IMR-90 (cell line): ENCODE data around the gene BTBD9. TPM values are rescaled to one million over a fixed set of nuclear protein-coding genes. Genes with fewer than 3 reads are reported as not detected.

Source experiments
- ATAC-seq: fragments of 200-7000 bp; cut with Tn5 transposase; 2 replicates; pipeline ENCODE4 v1.9.1; 2020; ENCODE audit warnings: low read depth, mild to moderate bottlenecking, moderate library complexity
- BruUV-seq: library from RNA; stranded (reverse); fragments of 400-500 nt; replicated peaks from 2 replicates; lab custom pipeline; 2021; lab: Mats Ljungman, UMichigan
- CTCF ChIA-PET: fragments of 300-600 bp; formaldehyde crosslinking; extraction: SDS; loops from one replicate; lab custom pipeline; 2021; ENCODE audit warnings: antibody characterized with exemption; lab: Yijun Ruan, JAX
- POLR2A ChIA-PET: fragments of 300-600 bp; sonication (Branson Sonifier 250); formaldehyde crosslinking; loops from one replicate; lab custom pipeline; 2022; ENCODE audit warnings: antibody characterized with exemption; ENCODE audit not compliant: unreplicated experiment; lab: Charles Lee
- DNase-seq: peaks from one replicate; pipeline ENCODE4 v3.0.0; 2013
- H2AFZ ChIP-seq: replicated peaks from 2 replicates; pipeline ENCODE3; 2013; ENCODE audit warnings: low read length, mild to moderate bottlenecking; ENCODE audit not compliant: poor library complexity
- H2AK5ac ChIP-seq: 2 replicates; pipeline ENCODE4 v1.6.1; 2013; ENCODE audit warnings: low read depth, low read length, inconsistent platforms
- H2AK9ac ChIP-seq: replicated peaks from 2 replicates; pipeline ENCODE3; 2013; ENCODE audit warnings: mild to moderate bottlenecking, low read depth, low read length, moderate library complexity; ENCODE audit not compliant: poor library complexity
- H2BK120ac ChIP-seq: 2 replicates; pipeline ENCODE4 v1.6.1; 2013; ENCODE audit warnings: low read depth, low read length, inconsistent platforms
- H2BK15ac ChIP-seq: 3 replicates; pipeline ENCODE4 v1.6.1; 2013; ENCODE audit warnings: low read depth, low read length, inconsistent platforms
- H2BK20ac ChIP-seq: 2 replicates; pipeline ENCODE4 v1.6.1; 2013; ENCODE audit warnings: low read depth, mild to moderate bottlenecking, inconsistent platforms, low read length, moderate library complexity
- H2BK5ac ChIP-seq: 2 replicates; pipeline ENCODE4 v1.6.1; 2013; ENCODE audit warnings: mild to moderate bottlenecking, low read depth, low read length, inconsistent platforms; ENCODE audit not compliant: poor library complexity, severe bottlenecking
- H3K14ac ChIP-seq: replicated peaks from 2 replicates; pipeline ENCODE4 v1.6.1; 2013; ENCODE audit warnings: low read depth, low read length, inconsistent platforms
- H3K18ac ChIP-seq: 2 replicates; pipeline ENCODE4 v1.6.1; 2013; ENCODE audit warnings: low read depth, low read length, control low read depth
- H3K23ac ChIP-seq: 2 replicates; pipeline ENCODE4 v1.6.1; 2013; ENCODE audit warnings: low read depth, low read length, inconsistent platforms
- H3K27ac ChIP-seq: 2 replicates; pipeline ENCODE4 v1.5.1; 2013; ENCODE audit warnings: mild to moderate bottlenecking, control low read depth, low read length; ENCODE audit not compliant: insufficient read depth
- H3K27me3 ChIP-seq: 2 replicates; pipeline ENCODE4 v1.6.1; 2013; ENCODE audit warnings: low read length; ENCODE audit not compliant: control insufficient read depth, insufficient read depth
- H3K36me3 ChIP-seq: 2 replicates; pipeline ENCODE4 v1.6.1; 2013; ENCODE audit warnings: low read length, mixed read lengths; ENCODE audit not compliant: control insufficient read depth, insufficient read depth
- H3K4ac ChIP-seq: 2 replicates; pipeline ENCODE4 v1.6.1; 2013; ENCODE audit warnings: low read depth, low read length, inconsistent platforms
- H3K4me1 ChIP-seq: 2 replicates; pipeline ENCODE4 v1.6.1; 2013; ENCODE audit warnings: low read length, mixed read lengths; ENCODE audit not compliant: control insufficient read depth, insufficient read depth
- H3K4me2 ChIP-seq: 2 replicates; pipeline ENCODE4 v1.6.1; 2013; ENCODE audit warnings: low read depth, mild to moderate bottlenecking, control low read depth, low read length, moderate library complexity
- H3K4me3 ChIP-seq: 2 replicates; pipeline ENCODE4 v1.5.1; 2013; ENCODE audit warnings: low read depth, mild to moderate bottlenecking, control low read depth, low read length, moderate library complexity; ENCODE audit not compliant: insufficient read depth
- H3K56ac ChIP-seq: 2 replicates; pipeline ENCODE4 v1.6.1; 2013; ENCODE audit warnings: low read length, inconsistent platforms; ENCODE audit not compliant: insufficient read depth; ENCODE audit errors: extremely low read depth
- H3K79me1 ChIP-seq, 2 experiments: 2 replicates each; pipeline ENCODE4 v1.6.1; 2013; ENCODE audit warnings: low read length in 2 of 2, inconsistent platforms in 1 of 2, low read depth in 1 of 2
- H3K9ac ChIP-seq: 2 replicates; pipeline ENCODE4 v1.6.1; 2013; ENCODE audit warnings: low read depth, low read length, control low read depth
- H3K9me1 ChIP-seq: 2 replicates; pipeline ENCODE4 v1.6.1; 2013; ENCODE audit warnings: low read length, inconsistent platforms; ENCODE audit not compliant: insufficient read depth
- H3K9me3 ChIP-seq: 2 replicates; pipeline ENCODE4 v1.6.1; 2013; ENCODE audit warnings: low read length; ENCODE audit not compliant: control insufficient read depth, insufficient read depth
- H4K20me1 ChIP-seq: 2 replicates; pipeline ENCODE4 v1.6.1; 2013; ENCODE audit warnings: low read length, inconsistent platforms; ENCODE audit not compliant: insufficient read depth
- H4K5ac ChIP-seq: 2 replicates; pipeline ENCODE4 v1.6.1; 2013; ENCODE audit warnings: mild to moderate bottlenecking, low read depth, low read length, control low read depth
- H4K8ac ChIP-seq, 2 experiments: 2 replicates each; pipeline ENCODE4 v1.6.1; 2013; ENCODE audit warnings: low read depth in 2 of 2, low read length in 2 of 2, control low read depth in 1 of 2, inconsistent platforms in 1 of 2
- H4K91ac ChIP-seq: 2 replicates; pipeline ENCODE4 v1.6.1; 2013; ENCODE audit warnings: low read depth, low read length, inconsistent platforms; ENCODE audit not compliant: insufficient read depth
- BHLHE40 ChIP-seq: fragments of 150-350 bp; IDR thresholded peaks from 2 replicates; pipeline ENCODE4 v1.6.1; 2016; ENCODE audit warnings: mild to moderate bottlenecking, low read depth, low read length
- CEBPB ChIP-seq: IDR thresholded peaks from 2 replicates; pipeline ENCODE4 v1.6.1; 2012; ENCODE audit warnings: low read depth, low read length, improper control_type of control experiment
- CHD1 ChIP-seq: IDR thresholded peaks from 2 replicates; pipeline ENCODE4 v1.6.1; 2012; ENCODE audit warnings: low read depth, low read length, improper control_type of control experiment
- FOS ChIP-seq: fragments of 150-350 bp; IDR thresholded peaks from 2 replicates; pipeline ENCODE4 v1.6.1; 2016; ENCODE audit warnings: low read depth, low read length
- MAFK ChIP-seq: IDR thresholded peaks from 2 replicates; pipeline ENCODE4 v1.6.1; 2012; ENCODE audit warnings: low read depth, low read length, improper control_type of control experiment
- MAZ ChIP-seq: IDR thresholded peaks from 2 replicates; pipeline ENCODE4 v1.6.1; 2012; ENCODE audit warnings: low read depth, mild to moderate bottlenecking, low read length, improper control_type of control experiment, moderate library complexity, borderline replicate concordance
- MXI1 ChIP-seq: IDR thresholded peaks from 2 replicates; pipeline ENCODE4 v1.6.1; 2012; ENCODE audit warnings: low read depth, mild to moderate bottlenecking, low read length, moderate library complexity, borderline replicate concordance
- NFE2L2 ChIP-seq: fragments of 150-350 bp; IDR thresholded peaks from 2 replicates; pipeline ENCODE4 v1.6.1; 2016; ENCODE audit warnings: low read depth, mild to moderate bottlenecking, low read length
- POLR2A ChIP-seq: IDR thresholded peaks from 2 replicates; pipeline ENCODE4 v1.6.1; 2012; ENCODE audit warnings: mild to moderate bottlenecking, low read depth, low read length
- RAD21 ChIP-seq: IDR thresholded peaks from 2 replicates; pipeline ENCODE4 v1.6.1; 2012; ENCODE audit warnings: low read length, improper control_type of control experiment
- RCOR1 ChIP-seq: IDR thresholded peaks from 2 replicates; pipeline ENCODE4 v1.6.1; 2012; ENCODE audit warnings: mild to moderate bottlenecking, low read length, improper control_type of control experiment; ENCODE audit not compliant: insufficient replicate concordance
- RFX5 ChIP-seq: IDR thresholded peaks from 2 replicates; pipeline ENCODE4 v1.8.0; 2012; ENCODE audit warnings: low read depth, mild to moderate bottlenecking, low read length, moderate library complexity
- SMC3 ChIP-seq: fragments of 150-350 bp; IDR thresholded peaks from 2 replicates; pipeline ENCODE4 v1.6.1; 2016; ENCODE audit warnings: low read depth, mild to moderate bottlenecking, antibody characterized with exemption, low read length, moderate library complexity
- WGBS, 2 experiments: methylation state at CpG; one replicate each; pipeline versions ENCODE4 v1.1.5 to v1.1.7; 2013; ENCODE audit warnings: missing lambda C conversion rate in 2 of 2; ENCODE audit not compliant: insufficient read length in 1 of 2; ENCODE audit errors: extremely low coverage in 2 of 2; 5-methylcytosine and 5-hydroxymethylcytosine counted together
- dilution Hi-C: fragments of 300-500 bp; cut with HindIII; formaldehyde crosslinking; loops from one replicate; pipeline ENCODE4 v1.14.3; 2018; ENCODE audit warnings: low sequenced_read_pairs; ENCODE audit not compliant: unreplicated experiment
- in situ Hi-C: fragments of 300-500 bp; cut with MboI; formaldehyde crosslinking; loops from 3 replicates; pipeline ENCODE4 v1.14.3; 2019; ENCODE audit warnings: low sequenced_read_pairs, inconsistent platforms, mixed read lengths
- intact Hi-C: fragments of 100-400 bp; cut with micrococcal nuclease; formaldehyde crosslinking; loops from 2 replicates; pipeline ENCODE4 v1.10.0; 2022
- polyA plus RNA-seq, 3 experiments: library from polyadenylated mRNA; depleted of rRNA; stranded (reverse); fragments of >200 nt; gene quantifications; 2 replicates each; pipeline ENCODE4 v1.2.3, GENCODE V29; 2012; ENCODE audit warnings: low replicate concordance in 1 of 3
- total RNA-seq: library from RNA; depleted of rRNA; stranded (reverse); fragments of >200 nt; gene quantifications from 2 replicates; pipeline ENCODE4 v1.2.3, GENCODE V29; 2012
- TF ChIP-seq, protein P1 (sequence below): conservative IDR thresholded peaks from 2 replicates; pipeline ENCODE4 v1.5.1; 2012; ENCODE audit warnings: mild to moderate bottlenecking, low read depth, low read length, improper control_type of control experiment
- TF ChIP-seq, protein P2 (sequence below): fragments of 150-350 bp; IDR thresholded peaks from 2 replicates; pipeline ENCODE4 v1.6.1; 2017; ENCODE audit warnings: mild to moderate bottlenecking, antibody characterized with exemption, low read length, low read depth
- TF ChIP-seq, protein P3 (sequence below): fragments of 150-350 bp; IDR thresholded peaks from 2 replicates; pipeline ENCODE4 v1.6.1; 2016; ENCODE audit warnings: low read depth, mild to moderate bottlenecking, low read length, moderate library complexity, borderline replicate concordance

BTBD9 gene
- total and polyA plus RNA-seq, 2 of the 4 experiments (the other 2 are of a cell fraction) = 4.1 to 22.0 TPM

DNA sequence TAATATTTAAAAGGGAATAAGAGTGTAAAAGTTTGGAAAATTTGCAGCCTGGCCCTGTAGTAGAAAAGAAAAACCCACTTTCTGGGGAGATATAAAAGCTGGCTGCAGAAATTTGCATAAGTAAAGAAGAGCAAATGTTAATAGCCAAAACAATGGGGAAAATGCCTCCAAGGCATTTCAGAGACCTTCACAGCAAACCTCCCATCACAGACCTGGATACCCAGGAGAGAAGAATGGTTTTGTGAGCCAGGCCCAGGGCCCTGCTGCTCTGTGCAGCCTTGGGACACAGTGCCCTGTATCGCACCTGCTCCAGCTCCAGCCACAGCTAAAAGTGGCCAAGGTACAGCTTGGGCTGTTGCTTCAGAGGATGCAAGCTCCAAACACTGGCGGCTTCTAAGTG is 113.8 kb downstream of the BTBD9 start:
- Histone ChIP-seq H2AFZ (no peak overlapping the region), H4K5ac (no peak overlapping the region), H3K27me3 (no peaks in the 10 kb centered on the region), H2BK20ac (no peak overlapping the region), H3K9me1 (no peaks in the 10 kb centered on the region), H3K14ac (no peak overlapping the region), H3K36me3 (0 out of 2 replicates have a peak, but pooled peaks cover 2% of the 10 kb centered on the region), H4K91ac (no peak overlapping the region), H3K4me1 (peaks cover 4% of the 10 kb centered on the region), H3K9ac (no peak overlapping the region), H2AK9ac (no peak overlapping the region), H2BK5ac (no peak overlapping the region), H3K4me3 (no peak overlapping the region), H2AK5ac (no peak overlapping the region), H2BK120ac (no peak overlapping the region), H3K79me1 (no peaks in the 10 kb centered on the region), H3K4me2 (no peak overlapping the region), H3K23ac (no peak overlapping the region), H3K9me3 (peaks cover 2% of the 10 kb centered on the region; the same call in 1 of the 2 replicates), H4K20me1 (no peaks in the 10 kb centered on the region), H4K8ac (no peak overlapping the region), H3K18ac (no peak overlapping the region), H3K27ac (no peak overlapping the region), H3K4ac (no peak overlapping the region), H3K56ac (no peak overlapping the region), H2BK15ac (no peak overlapping the region)
- no peak for DNase-seq
- TF ChIP-seq RAD21 = no peak
- no peak for TF ChIP-seq NFE2L2
- TF ChIP-seq, protein P1, sequence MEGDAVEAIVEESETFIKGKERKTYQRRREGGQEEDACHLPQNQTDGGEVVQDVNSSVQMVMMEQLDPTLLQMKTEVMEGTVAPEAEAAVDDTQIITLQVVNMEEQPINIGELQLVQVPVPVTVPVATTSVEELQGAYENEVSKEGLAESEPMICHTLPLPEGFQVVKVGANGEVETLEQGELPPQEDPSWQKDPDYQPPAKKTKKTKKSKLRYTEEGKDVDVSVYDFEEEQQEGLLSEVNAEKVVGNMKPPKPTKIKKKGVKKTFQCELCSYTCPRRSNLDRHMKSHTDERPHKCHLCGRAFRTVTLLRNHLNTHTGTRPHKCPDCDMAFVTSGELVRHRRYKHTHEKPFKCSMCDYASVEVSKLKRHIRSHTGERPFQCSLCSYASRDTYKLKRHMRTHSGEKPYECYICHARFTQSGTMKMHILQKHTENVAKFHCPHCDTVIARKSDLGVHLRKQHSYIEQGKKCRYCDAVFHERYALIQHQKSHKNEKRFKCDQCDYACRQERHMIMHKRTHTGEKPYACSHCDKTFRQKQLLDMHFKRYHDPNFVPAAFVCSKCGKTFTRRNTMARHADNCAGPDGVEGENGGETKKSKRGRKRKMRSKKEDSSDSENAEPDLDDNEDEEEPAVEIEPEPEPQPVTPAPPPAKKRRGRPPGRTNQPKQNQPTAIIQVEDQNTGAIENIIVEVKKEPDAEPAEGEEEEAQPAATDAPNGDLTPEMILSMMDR = no peak
- TF ChIP-seq POLR2A = no peak
- TF ChIP-seq, protein P2, sequence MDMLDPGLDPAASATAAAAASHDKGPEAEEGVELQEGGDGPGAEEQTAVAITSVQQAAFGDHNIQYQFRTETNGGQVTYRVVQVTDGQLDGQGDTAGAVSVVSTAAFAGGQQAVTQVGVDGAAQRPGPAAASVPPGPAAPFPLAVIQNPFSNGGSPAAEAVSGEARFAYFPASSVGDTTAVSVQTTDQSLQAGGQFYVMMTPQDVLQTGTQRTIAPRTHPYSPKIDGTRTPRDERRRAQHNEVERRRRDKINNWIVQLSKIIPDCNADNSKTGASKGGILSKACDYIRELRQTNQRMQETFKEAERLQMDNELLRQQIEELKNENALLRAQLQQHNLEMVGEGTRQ = no peak
- no peak for TF ChIP-seq MXI1
- TF ChIP-seq, protein P3, sequence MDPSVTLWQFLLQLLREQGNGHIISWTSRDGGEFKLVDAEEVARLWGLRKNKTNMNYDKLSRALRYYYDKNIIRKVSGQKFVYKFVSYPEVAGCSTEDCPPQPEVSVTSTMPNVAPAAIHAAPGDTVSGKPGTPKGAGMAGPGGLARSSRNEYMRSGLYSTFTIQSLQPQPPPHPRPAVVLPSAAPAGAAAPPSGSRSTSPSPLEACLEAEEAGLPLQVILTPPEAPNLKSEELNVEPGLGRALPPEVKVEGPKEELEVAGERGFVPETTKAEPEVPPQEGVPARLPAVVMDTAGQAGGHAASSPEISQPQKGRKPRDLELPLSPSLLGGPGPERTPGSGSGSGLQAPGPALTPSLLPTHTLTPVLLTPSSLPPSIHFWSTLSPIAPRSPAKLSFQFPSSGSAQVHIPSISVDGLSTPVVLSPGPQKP = no peak
- no peak for TF ChIP-seq CEBPB
- TF ChIP-seq CHD1 = no peak
- TF ChIP-seq MAFK = no peak
- no peak for TF ChIP-seq BHLHE40
- TF ChIP-seq RCOR1 = no peak
- TF ChIP-seq SMC3 = no peak
- no peak for TF ChIP-seq RFX5
- TF ChIP-seq MAZ = no peak
- no peak for TF ChIP-seq FOS
- CTCF ChIA-PET = interaction anchor here (0.9 kb wide), 1 partner anchor 32 kb away, joined by 3 read pairs; no protein-coding TSS in a partner anchor
- in situ Hi-C loops = no loop called here
- dilution Hi-C loops = no loop called here
- BruUV-seq = no TSS peak
- no peak for ATAC-seq
- no CpG with 5 or more reads among the region's 2 CpGs for WGBS, 2 experiments
- intact Hi-C loops = no loop called here
- POLR2A ChIA-PET = no interaction called here
